ENCODE data around the gene ATP6V0E1.

ATP6V0E1 gene

DNA sequence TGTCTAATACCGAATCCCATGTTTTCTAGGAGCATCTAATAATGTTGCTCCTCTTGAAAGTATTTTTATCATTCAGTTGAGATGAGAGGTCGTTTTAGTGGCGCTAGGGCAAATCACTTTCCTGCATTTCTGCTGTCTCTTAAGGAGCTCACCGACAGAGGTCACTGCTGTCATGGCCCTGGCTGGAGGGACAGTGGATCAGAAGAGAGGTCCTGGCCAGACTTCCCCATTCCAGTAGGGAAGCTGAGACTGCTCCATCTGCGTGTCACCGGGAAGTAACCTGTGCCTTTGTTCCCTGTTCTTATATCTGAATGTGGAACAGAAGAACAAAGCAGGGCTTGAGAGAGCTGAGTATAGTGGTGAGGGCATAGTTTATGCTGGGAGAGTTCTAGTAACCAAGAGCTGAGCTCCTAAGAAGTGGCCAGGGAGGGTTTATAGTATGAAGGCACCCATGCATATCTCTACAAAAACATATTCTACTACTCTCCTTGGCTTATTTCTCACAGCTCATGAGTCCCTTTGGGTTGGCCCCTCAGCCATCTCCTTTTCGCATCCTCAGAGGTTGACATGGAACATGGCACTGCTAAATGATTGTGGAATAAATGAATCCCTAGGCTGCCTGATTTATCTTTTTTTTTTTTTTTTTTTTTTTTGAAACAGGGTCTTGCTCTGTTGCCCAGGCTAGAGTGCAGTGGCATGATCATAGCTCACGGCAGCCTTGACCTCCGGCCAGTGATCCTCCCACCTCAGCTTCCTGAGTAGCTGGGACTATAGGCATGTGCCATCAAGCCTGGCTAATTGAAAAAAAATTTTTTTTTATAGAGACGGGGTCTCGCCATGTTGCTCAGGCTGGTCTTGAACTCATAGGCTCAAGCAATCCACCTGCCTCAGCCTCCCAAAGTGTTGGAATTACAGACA is 27.2 kb downstream of the ATP6V0E1 start:
- POLR2A ChIA-PET = interaction anchor here (0.6 to 0.7 kb wide), 2 partner anchors 16 to 49 kb away, joined by 3 to 8 read pairs; no protein-coding TSS in a partner anchor

DNA sequence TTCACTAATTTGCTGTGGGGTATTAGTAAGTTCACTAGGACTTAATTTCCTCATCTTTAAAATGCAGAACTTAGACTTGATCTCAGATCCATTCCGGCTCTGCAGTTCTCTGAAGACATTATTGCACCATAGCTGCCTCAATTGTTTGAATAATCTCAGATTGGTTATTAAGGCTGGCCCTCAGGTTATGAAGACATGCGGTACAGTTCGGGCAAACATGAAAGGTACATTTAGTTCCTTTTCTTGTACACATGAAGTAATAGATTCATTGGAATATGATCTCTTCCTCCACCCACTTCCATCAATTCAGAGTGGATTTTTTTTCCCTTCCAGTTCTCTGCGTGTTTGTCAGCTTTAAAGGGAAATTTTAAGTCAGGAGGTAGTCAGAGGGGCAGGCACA is 28.0 kb downstream of the ATP6V0E1 start:
- ChIA-PET POLR2A (interaction anchor here (0.6 kb wide), 2 partner anchors 45 to 48 kb away, joined by 3 to 8 read pairs; no protein-coding TSS in a partner anchor), CTCF (interaction anchor here (0.6 kb wide), 1 partner anchor 154 kb away, joined by 7 read pairs; no protein-coding TSS in a partner anchor)
- TF ChIP-seq ZNF211 (tag by site-specific recombination; IDR thresholded peaks at IDR 0.05; ENCODE audit: low read depth) (no peak), ZNF138 (tag by site-specific recombination; IDR thresholded peaks at IDR 0.05; ENCODE audit: borderline replicate concordance) (no peak), ZXDB (tag by site-specific recombination; IDR thresholded peaks at IDR 0.05) (no peak), ZNF677 (tag by site-specific recombination; IDR thresholded peaks at IDR 0.05) (no peak), ZFP41 (tag by site-specific recombination; IDR thresholded peaks at IDR 0.05; ENCODE audit: borderline replicate concordance) (no peak), ZFP37 (tag by site-specific recombination; IDR thresholded peaks at IDR 0.05) (no peak), ZNF23 (tag by site-specific recombination; IDR thresholded peaks at IDR 0.05; ENCODE audit: borderline replicate concordance) (no peak)
- TF ChIP-seq, protein P1, sequence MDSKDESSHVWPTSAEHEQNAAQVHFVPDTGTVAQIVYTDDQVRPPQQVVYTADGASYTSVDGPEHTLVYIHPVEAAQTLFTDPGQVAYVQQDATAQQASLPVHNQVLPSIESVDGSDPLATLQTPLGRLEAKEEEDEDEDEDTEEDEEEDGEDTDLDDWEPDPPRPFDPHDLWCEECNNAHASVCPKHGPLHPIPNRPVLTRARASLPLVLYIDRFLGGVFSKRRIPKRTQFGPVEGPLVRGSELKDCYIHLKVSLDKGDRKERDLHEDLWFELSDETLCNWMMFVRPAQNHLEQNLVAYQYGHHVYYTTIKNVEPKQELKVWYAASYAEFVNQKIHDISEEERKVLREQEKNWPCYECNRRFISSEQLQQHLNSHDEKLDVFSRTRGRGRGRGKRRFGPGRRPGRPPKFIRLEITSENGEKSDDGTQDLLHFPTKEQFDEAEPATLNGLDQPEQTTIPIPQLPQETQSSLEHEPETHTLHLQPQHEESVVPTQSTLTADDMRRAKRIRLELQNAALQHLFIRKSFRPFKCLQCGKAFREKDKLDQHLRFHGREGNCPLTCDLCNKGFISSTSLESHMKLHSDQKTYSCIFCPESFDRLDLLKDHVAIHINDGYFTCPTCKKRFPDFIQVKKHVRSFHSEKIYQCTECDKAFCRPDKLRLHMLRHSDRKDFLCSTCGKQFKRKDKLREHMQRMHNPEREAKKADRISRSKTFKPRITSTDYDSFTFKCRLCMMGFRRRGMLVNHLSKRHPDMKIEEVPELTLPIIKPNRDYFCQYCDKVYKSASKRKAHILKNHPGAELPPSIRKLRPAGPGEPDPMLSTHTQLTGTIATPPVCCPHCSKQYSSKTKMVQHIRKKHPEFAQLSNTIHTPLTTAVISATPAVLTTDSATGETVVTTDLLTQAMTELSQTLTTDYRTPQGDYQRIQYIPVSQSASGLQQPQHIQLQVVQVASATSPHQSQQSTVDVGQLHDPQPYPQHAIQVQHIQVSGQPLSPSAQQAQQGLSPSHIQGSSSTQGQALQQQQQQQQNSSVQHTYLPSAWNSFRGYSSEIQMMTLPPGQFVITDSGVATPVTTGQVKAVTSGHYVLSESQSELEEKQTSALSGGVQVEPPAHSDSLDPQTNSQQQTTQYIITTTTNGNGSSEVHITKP (tag by site-specific recombination; IDR thresholded peaks at IDR 0.05) = no peak
- peaks cover 0 to 3% of the 10 kb centered on the region in 2 experiments; a peak in 1 of 3 replicates for H3K36me3 ChIP-seq (ENCODE audit: control insufficient read depth in 2 of 2, insufficient read depth in 1 of 2, low read length in 2 of 2)
- no peak overlapping the region for H3K4me3 ChIP-seq (ENCODE audit: low read depth, low read length)
- H3K9me3 ChIP-seq (ENCODE audit: control insufficient read depth, insufficient read depth, low read depth, low read length) = no peaks in the 10 kb centered on the region
- H3K27ac ChIP-seq (ENCODE audit: extremely low read depth, low read depth, low read length) = no peak overlapping the region
- H3K4me1 ChIP-seq (ENCODE audit: control insufficient read depth, insufficient read depth, low read length) = peaks cover 6% of the 10 kb centered on the region

More for the DNA sequence above, 27.2 kb downstream of the ATP6V0E1 start:
- H3K4me3 ChIP-seq (ENCODE audit: low read depth, low read length) = no peak overlapping the region
- H3K4me1 ChIP-seq (ENCODE audit: control insufficient read depth, insufficient read depth, low read length) = no peaks in the 10 kb centered on the region; the same call in 1 of the 2 replicates
- CTCF ChIA-PET = interaction anchor here (0.6 to 0.9 kb wide), 5 partner anchors 25 to 951 kb away, joined by 3 to 7 read pairs (median 3); partner anchors contain the start of gene BNIP1
- TF ChIP-seq, protein P1 (tag by site-specific recombination; IDR thresholded peaks at IDR 0.05) = 0 out of 2 replicates have a peak, but pooled peaks have one; percentile 17
- TF ChIP-seq, protein P2, sequence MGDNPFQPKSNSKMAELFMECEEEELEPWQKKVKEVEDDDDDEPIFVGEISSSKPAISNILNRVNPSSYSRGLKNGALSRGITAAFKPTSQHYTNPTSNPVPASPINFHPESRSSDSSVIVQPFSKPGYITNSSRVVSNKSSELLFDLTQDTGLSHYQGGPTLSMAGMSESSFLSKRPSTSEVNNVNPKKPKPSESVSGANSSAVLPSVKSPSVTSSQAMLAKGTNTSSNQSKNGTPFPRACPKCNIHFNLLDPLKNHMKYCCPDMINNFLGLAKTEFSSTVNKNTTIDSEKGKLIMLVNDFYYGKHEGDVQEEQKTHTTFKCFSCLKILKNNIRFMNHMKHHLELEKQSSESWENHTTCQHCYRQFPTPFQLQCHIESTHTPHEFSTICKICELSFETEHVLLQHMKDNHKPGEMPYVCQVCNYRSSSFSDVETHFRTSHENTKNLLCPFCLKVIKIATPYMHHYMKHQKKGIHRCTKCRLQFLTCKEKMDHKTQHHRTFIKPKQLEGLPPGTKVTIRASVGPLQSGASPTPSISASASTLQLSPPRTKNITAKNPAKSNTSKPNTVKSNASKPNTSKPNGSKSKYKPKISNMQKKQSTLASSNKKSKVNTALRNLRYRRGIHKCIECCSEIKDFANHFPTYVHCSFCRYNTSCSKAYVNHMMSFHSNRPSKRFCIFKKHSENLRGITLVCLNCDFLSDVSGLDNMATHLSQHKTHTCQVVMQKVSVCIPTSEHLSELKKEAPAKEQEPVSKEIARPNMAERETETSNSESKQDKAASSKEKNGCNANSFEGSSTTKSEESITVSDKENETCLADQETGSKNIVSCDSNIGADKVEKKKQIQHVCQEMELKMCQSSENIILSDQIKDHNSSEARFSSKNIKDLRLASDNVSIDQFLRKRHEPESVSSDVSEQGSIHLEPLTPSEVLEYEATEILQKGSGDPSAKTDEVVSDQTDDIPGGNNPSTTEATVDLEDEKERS (tag by site-specific recombination; IDR thresholded peaks at IDR 0.05) = no peak
- TF ChIP-seq ZNF404 (tag by site-specific recombination; IDR thresholded peaks at IDR 0.05) = no peak
- peak; percentile 49; the same call in 1 of the 2 replicates for TF ChIP-seq ZNF121 (tag by site-specific recombination; IDR thresholded peaks at IDR 0.05)
- TF ChIP-seq ZNF146 (tag by site-specific recombination; IDR thresholded peaks at IDR 0.05) = no peak
- TF ChIP-seq ZNF211 (tag by site-specific recombination; IDR thresholded peaks at IDR 0.05; ENCODE audit: low read depth) = no peak
- no peak overlapping the region for H3K27ac ChIP-seq (ENCODE audit: extremely low read depth, low read depth, low read length)
- peaks cover 0 to 3% of the 10 kb centered on the region in 2 experiments; a peak in 1 of 3 replicates for H3K36me3 ChIP-seq (ENCODE audit: control insufficient read depth in 2 of 2, insufficient read depth in 1 of 2, low read length in 2 of 2)
- no peaks in the 10 kb centered on the region for H3K9me3 ChIP-seq (ENCODE audit: control insufficient read depth, insufficient read depth, low read depth, low read length)

Data from HEK293 (cell line).